ENCODE measurements around the gene RUBCNL.

RUBCNL gene

DNA sequence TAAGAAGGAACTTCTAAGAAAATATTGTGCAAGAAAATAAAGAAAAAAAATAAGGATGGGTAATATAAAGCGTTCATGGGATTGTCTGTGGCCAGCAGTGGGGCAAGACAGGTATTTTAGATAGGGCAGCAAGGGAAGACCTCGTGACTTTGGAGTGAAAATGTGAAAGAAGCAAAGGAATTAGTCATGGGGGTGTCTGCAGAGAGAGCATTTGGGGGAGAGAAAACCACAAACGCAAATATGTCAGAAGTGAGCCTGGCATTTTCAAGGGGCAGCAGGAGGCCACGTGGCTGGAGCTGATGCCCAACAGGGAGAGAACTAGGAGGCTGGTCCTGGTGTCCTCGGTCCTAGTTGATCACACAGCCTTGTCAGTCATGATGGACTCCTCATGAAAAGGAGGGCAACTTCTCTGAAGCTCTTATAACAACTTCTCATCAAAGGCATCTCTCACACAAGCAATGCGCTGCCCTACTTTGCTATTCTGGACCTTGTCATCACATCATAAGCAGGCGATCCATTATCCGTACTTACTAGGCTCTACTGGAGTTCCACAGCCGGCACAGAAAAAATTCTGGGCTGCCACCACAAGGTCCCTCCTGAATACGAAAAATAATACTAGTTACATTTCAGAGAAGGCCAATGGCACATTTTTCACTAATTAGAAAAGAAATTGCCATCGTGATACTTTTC, 31.0 kb downstream of the RUBCNL start:
- Histone ChIP-seq H3K4me3 (ENCODE audit: low read length) (no peak overlapping the region), H3F3A (ENCODE audit: control insufficient read depth, insufficient read depth) (no peaks in the 10 kb centered on the region), H4K20me1 (ENCODE audit: control insufficient read depth, insufficient read depth, low read depth, low read length) (no peaks in the 10 kb centered on the region), H3K79me2 (ENCODE audit: control insufficient read depth, low read length) (no peaks in the 10 kb centered on the region), H3K4me2 (ENCODE audit: low read length) (no peak overlapping the region), H3K27me3 (ENCODE audit: control insufficient read depth, low read length) (no peaks in the 10 kb centered on the region), H3K4me1 (ENCODE audit: control insufficient read depth, low read length) (no peaks in the 10 kb centered on the region), H3K9me3 (ENCODE audit: control insufficient read depth, insufficient read depth, low read length) (no peaks in the 10 kb centered on the region), H3K27ac (ENCODE audit: low read depth, low read length) (no peak overlapping the region), H3K9me2 (replicated peaks; ENCODE audit: control insufficient read depth, low read length) (no peaks in the 10 kb centered on the region), H3K36me3 (ENCODE audit: control insufficient read depth, low read length) (peaks cover 88% of the 10 kb centered on the region)
- TF ChIP-seq, protein P1, sequence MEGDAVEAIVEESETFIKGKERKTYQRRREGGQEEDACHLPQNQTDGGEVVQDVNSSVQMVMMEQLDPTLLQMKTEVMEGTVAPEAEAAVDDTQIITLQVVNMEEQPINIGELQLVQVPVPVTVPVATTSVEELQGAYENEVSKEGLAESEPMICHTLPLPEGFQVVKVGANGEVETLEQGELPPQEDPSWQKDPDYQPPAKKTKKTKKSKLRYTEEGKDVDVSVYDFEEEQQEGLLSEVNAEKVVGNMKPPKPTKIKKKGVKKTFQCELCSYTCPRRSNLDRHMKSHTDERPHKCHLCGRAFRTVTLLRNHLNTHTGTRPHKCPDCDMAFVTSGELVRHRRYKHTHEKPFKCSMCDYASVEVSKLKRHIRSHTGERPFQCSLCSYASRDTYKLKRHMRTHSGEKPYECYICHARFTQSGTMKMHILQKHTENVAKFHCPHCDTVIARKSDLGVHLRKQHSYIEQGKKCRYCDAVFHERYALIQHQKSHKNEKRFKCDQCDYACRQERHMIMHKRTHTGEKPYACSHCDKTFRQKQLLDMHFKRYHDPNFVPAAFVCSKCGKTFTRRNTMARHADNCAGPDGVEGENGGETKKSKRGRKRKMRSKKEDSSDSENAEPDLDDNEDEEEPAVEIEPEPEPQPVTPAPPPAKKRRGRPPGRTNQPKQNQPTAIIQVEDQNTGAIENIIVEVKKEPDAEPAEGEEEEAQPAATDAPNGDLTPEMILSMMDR (IDR thresholded peaks at IDR 0.05; ENCODE audit: low read depth, low read length, poor library complexity, severe bottlenecking) = no peak
- TF ChIP-seq EZH2phosphoT487 (IDR thresholded peaks at IDR 0.05; ENCODE audit: borderline replicate concordance, low read length) = no peak

DNA sequence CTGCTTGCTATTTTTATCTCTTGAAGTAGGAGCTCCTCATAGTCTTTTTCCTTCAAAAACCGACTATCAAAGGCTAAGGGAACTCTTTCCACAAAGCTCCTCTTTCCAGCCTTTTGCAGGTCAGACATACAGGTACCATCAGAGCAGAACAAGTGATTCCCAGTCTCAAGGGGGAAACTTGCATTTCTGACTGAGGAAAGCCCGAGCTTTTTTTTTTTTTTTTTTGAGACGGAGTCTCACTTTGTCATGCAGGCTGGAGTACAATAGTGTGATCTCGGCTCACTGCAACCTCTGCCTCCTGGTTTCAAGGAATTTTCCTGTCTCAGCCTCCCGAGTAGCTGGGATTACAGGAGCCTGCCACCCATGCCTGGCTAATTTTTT, 32.0 kb downstream of the RUBCNL start:
- no peaks in the 10 kb centered on the region for H3K9me3 ChIP-seq (ENCODE audit: control insufficient read depth, insufficient read depth, low read length)
- no peaks in the 10 kb centered on the region for H3K9me2 ChIP-seq (replicated peaks; ENCODE audit: control insufficient read depth, low read length)
- no peaks in the 10 kb centered on the region for H3K27me3 ChIP-seq (ENCODE audit: control insufficient read depth, low read length)
- no peak overlapping the region for H3K4me2 ChIP-seq (ENCODE audit: low read length)
- H3K4me3 ChIP-seq (ENCODE audit: low read length) = no peak overlapping the region
- H3K79me2 ChIP-seq (ENCODE audit: control insufficient read depth, low read length) = no peaks in the 10 kb centered on the region
- H3K36me3 ChIP-seq (ENCODE audit: control insufficient read depth, low read length) = peaks cover 91% of the 10 kb centered on the region
- H3K4me1 ChIP-seq (ENCODE audit: control insufficient read depth, low read length) = no peaks in the 10 kb centered on the region
- no peaks in the 10 kb centered on the region for H4K20me1 ChIP-seq (ENCODE audit: control insufficient read depth, insufficient read depth, low read depth, low read length)
- TF ChIP-seq, protein P1 (IDR thresholded peaks at IDR 0.05; ENCODE audit: low read depth, low read length, poor library complexity, severe bottlenecking) = no peak
- TF ChIP-seq EZH2phosphoT487 (IDR thresholded peaks at IDR 0.05; ENCODE audit: borderline replicate concordance, low read length) = no peak
- no peaks in the 10 kb centered on the region for H3F3A ChIP-seq (ENCODE audit: control insufficient read depth, insufficient read depth)
- H3K27ac ChIP-seq (ENCODE audit: low read depth, low read length) = no peak overlapping the region

DNA sequence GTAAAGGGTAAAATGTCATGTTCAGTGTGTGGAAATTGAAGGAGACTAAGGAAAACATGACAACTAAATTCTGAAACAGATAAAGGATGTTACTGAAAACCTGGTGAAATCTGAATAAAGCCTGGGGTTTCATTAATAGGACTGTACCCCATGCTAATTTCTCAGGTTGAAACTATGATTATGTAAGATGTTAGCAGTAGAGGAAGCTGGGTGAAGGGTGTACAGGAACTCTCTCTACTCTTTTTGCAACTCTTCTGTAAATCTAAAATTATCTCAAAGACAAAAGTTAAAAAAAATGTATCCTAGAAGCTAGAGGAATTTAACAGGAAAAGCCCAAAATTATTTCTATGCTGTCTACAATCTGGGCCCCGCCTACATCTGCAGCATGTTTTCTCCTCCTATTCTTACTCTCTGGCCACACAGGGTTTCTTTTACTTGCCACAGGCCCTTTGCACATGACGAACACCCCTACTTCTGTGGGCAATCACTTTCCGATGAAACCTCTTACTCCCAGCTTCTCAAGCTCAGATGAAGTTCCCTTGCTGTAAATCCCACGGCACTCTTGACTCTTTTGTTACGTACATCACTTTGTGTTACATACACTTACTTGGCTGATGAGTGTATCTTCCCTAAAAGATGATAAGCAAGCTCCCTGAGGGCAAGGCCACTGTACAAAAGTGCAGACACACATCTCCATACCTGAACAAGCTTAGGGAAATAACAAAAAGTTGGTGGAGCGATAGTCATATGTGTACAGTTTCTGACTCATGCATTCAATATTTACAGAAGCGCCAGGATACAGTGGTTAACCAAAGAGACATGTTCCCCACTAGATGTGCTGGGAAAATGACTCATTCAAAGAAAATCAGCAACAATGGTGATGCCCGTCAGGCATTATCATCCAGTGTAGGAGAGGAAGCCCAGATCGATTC, 32.6 kb downstream of the RUBCNL start:
- H3K27ac ChIP-seq (ENCODE audit: low read depth, low read length) = no peak overlapping the region
- no peak overlapping the region for H3K4me2 ChIP-seq (ENCODE audit: low read length)
- no peak overlapping the region for H3K4me3 ChIP-seq (ENCODE audit: low read length)
- H3K79me2 ChIP-seq (ENCODE audit: control insufficient read depth, low read length) = no peaks in the 10 kb centered on the region
- no peaks in the 10 kb centered on the region for H3F3A ChIP-seq (ENCODE audit: control insufficient read depth, insufficient read depth)
- H3K36me3 ChIP-seq (ENCODE audit: control insufficient read depth, low read length) = peaks cover 89% of the 10 kb centered on the region
- no peaks in the 10 kb centered on the region for H3K27me3 ChIP-seq (ENCODE audit: control insufficient read depth, low read length)
- H3K4me1 ChIP-seq (ENCODE audit: control insufficient read depth, low read length) = no peaks in the 10 kb centered on the region
- no peaks in the 10 kb centered on the region for H4K20me1 ChIP-seq (ENCODE audit: control insufficient read depth, insufficient read depth, low read depth, low read length)
- no peaks in the 10 kb centered on the region for H3K9me3 ChIP-seq (ENCODE audit: control insufficient read depth, insufficient read depth, low read length)
- H3K9me2 ChIP-seq (replicated peaks; ENCODE audit: control insufficient read depth, low read length) = no peaks in the 10 kb centered on the region
- TF ChIP-seq EZH2phosphoT487 (IDR thresholded peaks at IDR 0.05; ENCODE audit: borderline replicate concordance, low read length) = no peak
- TF ChIP-seq, protein P1 (IDR thresholded peaks at IDR 0.05; ENCODE audit: low read depth, low read length, poor library complexity, severe bottlenecking) = no peak
